ENCODE measurements around the gene ADGRD1.

The ADGRD1 gene

GRCh38 chr12:130961921-130962451, 8.3 kb downstream of the ADGRD1 start:
- TF ChIP-seq CTCF (IDR thresholded peaks at IDR 0.05; ENCODE audit: low read length, missing control alignments) = no peak
- H3K4me3 ChIP-seq (replicated peaks; ENCODE audit: low read depth, low read length) = no peak overlapping the region
- no peak for DNase-seq (ENCODE audit: low read depth)

- TF ChIP-seq CTCF (IDR thresholded peaks at IDR 0.05; ENCODE audit: low read length, missing control alignments) = no peak
- DNase-seq (ENCODE audit: low read depth) = no peak
- H3K4me3 ChIP-seq (replicated peaks; ENCODE audit: low read depth, low read length) = no peak overlapping the region
Observed at GRCh38 chr12:130965214-130965613, 11.5 kb downstream of the ADGRD1 start.

- peak; percentile 44 for DNase-seq (ENCODE audit: low read depth)
- H3K4me3 ChIP-seq (replicated peaks; ENCODE audit: low read depth, low read length) = no peak overlapping the region
- TF ChIP-seq CTCF (IDR thresholded peaks at IDR 0.05; ENCODE audit: low read length, missing control alignments) = no peak
Observed at GRCh38 chr12:130965668-130966067, 12.0 kb downstream of the ADGRD1 start.

DNA sequence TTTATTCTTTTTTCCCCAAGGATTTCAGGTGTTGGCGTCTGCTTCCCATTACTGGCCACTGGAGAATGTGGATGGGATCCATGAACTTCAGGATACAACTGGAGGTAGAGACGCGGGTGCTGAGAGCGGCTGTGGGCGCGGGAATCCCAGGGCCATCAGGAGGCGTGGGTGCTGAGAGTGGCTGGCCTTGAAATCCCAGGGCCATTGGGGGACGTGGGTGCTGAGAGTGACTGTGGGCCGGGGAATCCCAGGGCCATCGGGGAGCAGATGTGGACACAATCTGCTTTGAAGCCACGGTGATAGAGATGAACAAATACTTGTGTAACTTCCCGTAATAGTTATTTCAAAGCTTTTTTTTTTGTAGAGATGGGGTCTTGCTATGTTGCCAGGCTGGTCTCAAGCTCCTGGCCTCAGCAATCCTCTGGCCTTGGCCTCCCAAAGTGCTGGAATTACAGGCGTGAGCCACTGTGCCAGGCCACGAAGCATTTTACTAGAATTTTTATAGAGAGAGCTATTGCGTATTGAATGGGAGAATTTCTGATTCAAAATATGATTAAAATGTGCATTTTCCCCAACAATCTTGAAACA, 12.8 kb downstream of the ADGRD1 start:
- no peak overlapping the region for H3K4me3 ChIP-seq (replicated peaks; ENCODE audit: low read depth, low read length)
- no peak for DNase-seq (ENCODE audit: low read depth)
- no peak for TF ChIP-seq CTCF (IDR thresholded peaks at IDR 0.05; ENCODE audit: low read length, missing control alignments)

GRCh38 chr12:130967636-130968035, 13.9 kb downstream of the ADGRD1 start:
- TF ChIP-seq CTCF (IDR thresholded peaks at IDR 0.05; ENCODE audit: low read length, missing control alignments) = no peak
- DNase-seq (ENCODE audit: low read depth) = no peak
- no peak overlapping the region for H3K4me3 ChIP-seq (replicated peaks; ENCODE audit: low read depth, low read length)

GRCh38 chr12:130968611-130969010, 14.9 kb downstream of the ADGRD1 start:
- H3K4me3 ChIP-seq (replicated peaks; ENCODE audit: low read depth, low read length) = no peak overlapping the region
- DNase-seq (ENCODE audit: low read depth) = no peak
- TF ChIP-seq CTCF (IDR thresholded peaks at IDR 0.05; ENCODE audit: low read length, missing control alignments) = no peak

- TF ChIP-seq CTCF (IDR thresholded peaks at IDR 0.05; ENCODE audit: low read length, missing control alignments) = no peak
- H3K4me3 ChIP-seq (replicated peaks; ENCODE audit: low read depth, low read length) = no peak overlapping the region
- no peak for DNase-seq (ENCODE audit: low read depth)
Observed at GRCh38 chr12:130969223-130969622, 15.5 kb downstream of the ADGRD1 start.

Data from fibroblast of pulmonary artery (primary cell).